K562 (cell line): ENCODE data around the gene GOLGA6D. TPM values are rescaled to one million over a fixed set of nuclear protein-coding genes. Genes with fewer than 3 reads are reported as not detected.
A peak's percentile ranks its signal among the peaks of the same experiment; 100 is the strongest.

Experiments used
- EGR1 ChIP-seq: fragments of 450-650 bp; conservative IDR thresholded peaks from 2 replicates; pipeline ENCODE4 v1.6.1; 2017; ENCODE audit warnings: mild to moderate bottlenecking
- ETS2 ChIP-seq: IDR thresholded peaks from 2 replicates; pipeline ENCODE4 v1.6.1; 2016; ENCODE audit warnings: borderline replicate concordance, missing genetic modification characterization, mild to moderate bottlenecking, moderate library complexity, missing compliant biosample characterization; ENCODE audit not compliant: poor library complexity, severe bottlenecking
- EWSR1 ChIP-seq: fragments of 450-650 bp; IDR thresholded peaks from 2 replicates; pipeline ENCODE4 v1.6.1; 2018; ENCODE audit warnings: borderline replicate concordance, mild to moderate bottlenecking, low read depth, moderate library complexity; ENCODE audit not compliant: partially characterized antibody
- GATAD2A ChIP-seq: fragments of 450-650 bp; IDR thresholded peaks from 2 replicates; pipeline ENCODE4 v1.6.1; 2017
- GTF2B ChIP-seq: IDR thresholded peaks from 2 replicates; pipeline ENCODE4 v1.6.1; 2011; ENCODE audit not compliant: insufficient read length; ENCODE audit errors: extremely low read depth
- GTF2E2 ChIP-seq: fragments of 200-800 bp; sonication (Bioruptor generic); IDR thresholded peaks from 2 replicates; pipeline ENCODE4 v1.6.1; 2016; ENCODE audit warnings: missing genetic modification characterization, missing compliant biosample characterization
- HDAC6 ChIP-seq: IDR thresholded peaks from 2 replicates; pipeline ENCODE4 v1.6.1; 2012; ENCODE audit warnings: low read depth, mild to moderate bottlenecking, control low read depth, inconsistent platforms, low read length, moderate library complexity
- HINFP ChIP-seq: fragments of 450-650 bp; conservative IDR thresholded peaks from 2 replicates; pipeline ENCODE4 v1.6.1; 2016; ENCODE audit warnings: missing genetic modification characterization, low read depth, mild to moderate bottlenecking, control low read depth, missing compliant biosample characterization
- HNRNPLL ChIP-seq: fragments of 200-400 bp; formaldehyde crosslinking; IDR thresholded peaks from 2 replicates; pipeline ENCODE4 v1.6.1; 2017; ENCODE audit warnings: low read length, low read depth, mild to moderate bottlenecking; ENCODE audit not compliant: poor library complexity, severe bottlenecking
- MAFG ChIP-seq: fragments of 450-650 bp; conservative IDR thresholded peaks from 2 replicates; pipeline ENCODE4 v1.6.1; 2016; ENCODE audit warnings: missing genetic modification characterization, missing compliant biosample characterization
- NR2C2 ChIP-seq, 2 experiments: fragments of 200-800 bp in 1 of 2; sonication (Bioruptor generic) in 1 of 2; sonication (generic) in 1 of 2; formaldehyde crosslinking in 1 of 2; IDR thresholded peaks; 2 replicates each; pipeline versions ENCODE4 v1.6.1 to v1.8.0; 2016 to 2022; ENCODE audit warnings: mild to moderate bottlenecking in 1 of 2, missing compliant biosample characterization in 1 of 2, missing genetic modification characterization in 1 of 2, missing genetic modification reagents in 1 of 2
- POLR2B ChIP-seq: fragments of 450-650 bp; IDR thresholded peaks from 2 replicates; pipeline ENCODE4 v1.6.1; 2018; ENCODE audit warnings: low read depth; ENCODE audit not compliant: partially characterized antibody
- SMARCC2 ChIP-seq: fragments of 450-650 bp; IDR thresholded peaks from 2 replicates; pipeline ENCODE4 v1.6.1; 2017; ENCODE audit warnings: antibody characterized with exemption, moderate library complexity, mild to moderate bottlenecking, low read depth
- SPI1 ChIP-seq: IDR thresholded peaks from 2 replicates; pipeline ENCODE4 v1.6.1; 2011; ENCODE audit warnings: low read depth, low read length, control low read depth, borderline replicate concordance
- SRSF1 ChIP-seq: fragments of 200-400 bp; formaldehyde crosslinking; IDR thresholded peaks from 2 replicates; pipeline ENCODE4 v1.6.1; 2017; ENCODE audit warnings: mild to moderate bottlenecking, low read depth, low read length, moderate library complexity
- THRA ChIP-seq: fragments of 450-650 bp; IDR thresholded peaks from 2 replicates; pipeline ENCODE4 v1.6.1; 2017; ENCODE audit warnings: mild to moderate bottlenecking, moderate library complexity
- ZFP1 ChIP-seq: fragments of 450-650 bp; formaldehyde crosslinking; IDR thresholded peaks from 2 replicates; pipeline ENCODE4 v1.4.0; 2020; ENCODE audit warnings: mild to moderate bottlenecking, mixed read lengths
- ZNF212 ChIP-seq: fragments of 450-650 bp; formaldehyde crosslinking; IDR thresholded peaks from 2 replicates; pipeline ENCODE4 v1.4.0; 2020; ENCODE audit warnings: mild to moderate bottlenecking
- polyA plus RNA-seq, 8 experiments: library from polyadenylated mRNA; depleted of rRNA in 4 of 8; stranded (reverse) in 5 of 8; unstranded in 3 of 8; fragments of >200 nt; fragmentation: Nextera tagmentation in 2 of 8; fragmentation: Illumina TruSeq in 1 of 8; extraction: Ambion mirVana in 2 of 8; extraction: Trizol in 1 of 8; gene quantifications; 2 replicates each; pipeline versions ENCODE4 v1.2.1 to v1.2.3, GENCODE V29; 2011 to 2014; ENCODE audit warnings: inconsistent platforms in 1 of 8, missing spikeins in 1 of 8
- total RNA-seq, 7 experiments: library from RNA; depleted of rRNA in 6 of 7; stranded (reverse); fragments of >200 nt in 6 of 7; fragmentation: Illumina TruSeq in 2 of 7; extraction: Trizol in 2 of 7; gene quantifications; 2 replicates each; pipeline versions ENCODE4 v1.2.1 to v1.2.3, GENCODE V29; 2011 to 2021; ENCODE audit warnings: low replicate concordance in 1 of 7
- TF ChIP-seq, protein P1 (sequence below), 2 experiments: fragments of 450-650 bp; IDR thresholded peaks; 2 replicates each; pipeline ENCODE4 v1.6.1; 2016

Gene GOLGA6D
- total and polyA plus RNA-seq, 9 of the 15 experiments (the other 6 are each of a cell fraction or from before 2014, with no cell fraction given) = not detected

- no peak for TF ChIP-seq NR2C2 (CRISPR knock-in tag; IDR thresholded peaks at IDR 0.05)
- TF ChIP-seq NR2C2 (tag; IDR thresholded peaks at IDR 0.05) = 0 out of 2 replicates have a peak, but pooled peaks have one; percentile 2
- TF ChIP-seq ZNF212 (CRISPR knock-in tag) = no peak
- no peak for TF ChIP-seq SMARCC2
- TF ChIP-seq GTF2E2 (tag) = peak; percentile 79; the same call in 1 of the 2 replicates
- TF ChIP-seq GTF2B = no peak
- no peak for TF ChIP-seq ZFP1 (CRISPR knock-in tag)
- TF ChIP-seq EGR1 = no peak
- TF ChIP-seq ETS2 (tag) = no peak
- peak; percentile 29; the same call in 1 of the 2 replicates for TF ChIP-seq MAFG (tag)
- no peak for TF ChIP-seq THRA
- TF ChIP-seq SRSF1 = no peak
- no peak for TF ChIP-seq HNRNPLL
- TF ChIP-seq POLR2B = no peak
- no peak for TF ChIP-seq SPI1
- no peak for TF ChIP-seq HINFP (tag)
- no peak for TF ChIP-seq GATAD2A
- no peak for TF ChIP-seq HDAC6
- no peak for TF ChIP-seq EWSR1
- TF ChIP-seq, protein P1, sequence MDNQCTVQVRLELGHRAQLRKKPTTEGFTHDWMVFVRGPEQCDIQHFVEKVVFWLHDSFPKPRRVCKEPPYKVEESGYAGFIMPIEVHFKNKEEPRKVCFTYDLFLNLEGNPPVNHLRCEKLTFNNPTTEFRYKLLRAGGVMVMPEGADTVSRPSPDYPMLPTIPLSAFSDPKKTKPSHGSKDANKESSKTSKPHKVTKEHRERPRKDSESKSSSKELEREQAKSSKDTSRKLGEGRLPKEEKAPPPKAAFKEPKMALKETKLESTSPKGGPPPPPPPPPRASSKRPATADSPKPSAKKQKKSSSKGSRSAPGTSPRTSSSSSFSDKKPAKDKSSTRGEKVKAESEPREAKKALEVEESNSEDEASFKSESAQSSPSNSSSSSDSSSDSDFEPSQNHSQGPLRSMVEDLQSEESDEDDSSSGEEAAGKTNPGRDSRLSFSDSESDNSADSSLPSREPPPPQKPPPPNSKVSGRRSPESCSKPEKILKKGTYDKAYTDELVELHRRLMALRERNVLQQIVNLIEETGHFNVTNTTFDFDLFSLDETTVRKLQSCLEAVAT (IDR thresholded peaks at IDR 0.05) = no peak
Observed at GRCh38 chr15:75335313-75335704, 52.7 kb downstream of the GOLGA6D start (continued).
